Astrocyte of the spinal cord (primary cell): ENCODE measurements around the gene IKZF4.
A peak's percentile ranks its signal among the peaks of the same experiment; 100 is the strongest.

Source experiments
- DNase-seq: peaks from one replicate; pipeline ENCODE4 v3.0.0; 2011; ENCODE audit warnings: low read depth, low spot score
- H3K4me3 ChIP-seq: 2 replicates; pipeline ENCODE4 v1.5.1; 2011; ENCODE audit warnings: low read depth, mild to moderate bottlenecking, low read length, moderate library complexity
- in situ Hi-C: cut with HindIII; loops from 2 replicates; pipeline ENCODE4 v1.10.0; 2017; ENCODE audit warnings: low sequenced_read_pairs
- TF ChIP-seq, protein P1 (sequence below): IDR thresholded peaks from 2 replicates; pipeline ENCODE4 v1.5.1; 2012; ENCODE audit warnings: low read depth, mild to moderate bottlenecking, low read length, inconsistent platforms

IKZF4 gene

DNA sequence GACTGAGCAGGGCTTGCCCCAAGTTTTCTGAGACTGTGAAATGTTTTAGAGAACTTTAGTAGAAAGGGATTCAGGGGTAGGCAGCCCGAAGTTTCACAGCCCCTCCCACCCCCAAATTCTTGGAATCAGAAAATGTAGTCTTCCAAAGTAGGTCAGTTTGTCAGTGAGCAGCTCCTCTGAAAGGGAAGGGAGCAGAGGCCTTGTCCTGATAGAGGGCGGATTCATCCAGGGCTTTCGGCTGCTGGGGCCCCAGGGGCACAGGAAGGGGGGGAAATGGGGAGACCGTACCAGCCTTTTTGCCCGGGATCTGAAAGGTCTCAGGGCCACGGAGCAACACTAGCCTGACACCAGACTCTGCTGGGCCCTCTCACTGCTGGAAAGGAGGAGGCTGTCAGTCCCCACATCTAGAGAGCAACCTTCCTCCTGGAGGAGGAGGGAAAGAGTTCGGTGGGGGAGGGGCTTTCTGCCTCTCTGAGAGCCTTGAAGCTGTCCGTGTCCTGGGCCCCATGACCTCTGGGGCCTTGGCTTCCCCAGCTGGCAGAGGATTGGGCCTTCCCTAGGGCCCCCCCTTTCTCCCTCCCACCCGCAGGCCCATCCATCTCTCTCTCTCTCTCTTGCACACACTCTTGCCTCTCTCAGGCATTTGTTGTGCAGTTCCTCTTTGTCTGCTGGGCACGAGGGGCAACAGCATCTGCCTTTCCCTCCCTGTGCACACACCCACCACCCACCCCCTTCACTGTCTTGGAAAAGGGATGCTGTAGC is at the start of gene IKZF4:
IKZF4 (plus strand) TSS at position 621 of the 762 bp plus-strand sequence. CDS start 451 bp downstream, outside the sequence.
- H3K4me3 ChIP-seq = peak within 1 kb of the TSS; percentile 26
- in situ Hi-C loops = no loop called here
- TF ChIP-seq, protein P1, sequence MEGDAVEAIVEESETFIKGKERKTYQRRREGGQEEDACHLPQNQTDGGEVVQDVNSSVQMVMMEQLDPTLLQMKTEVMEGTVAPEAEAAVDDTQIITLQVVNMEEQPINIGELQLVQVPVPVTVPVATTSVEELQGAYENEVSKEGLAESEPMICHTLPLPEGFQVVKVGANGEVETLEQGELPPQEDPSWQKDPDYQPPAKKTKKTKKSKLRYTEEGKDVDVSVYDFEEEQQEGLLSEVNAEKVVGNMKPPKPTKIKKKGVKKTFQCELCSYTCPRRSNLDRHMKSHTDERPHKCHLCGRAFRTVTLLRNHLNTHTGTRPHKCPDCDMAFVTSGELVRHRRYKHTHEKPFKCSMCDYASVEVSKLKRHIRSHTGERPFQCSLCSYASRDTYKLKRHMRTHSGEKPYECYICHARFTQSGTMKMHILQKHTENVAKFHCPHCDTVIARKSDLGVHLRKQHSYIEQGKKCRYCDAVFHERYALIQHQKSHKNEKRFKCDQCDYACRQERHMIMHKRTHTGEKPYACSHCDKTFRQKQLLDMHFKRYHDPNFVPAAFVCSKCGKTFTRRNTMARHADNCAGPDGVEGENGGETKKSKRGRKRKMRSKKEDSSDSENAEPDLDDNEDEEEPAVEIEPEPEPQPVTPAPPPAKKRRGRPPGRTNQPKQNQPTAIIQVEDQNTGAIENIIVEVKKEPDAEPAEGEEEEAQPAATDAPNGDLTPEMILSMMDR = no peak
- peak; percentile 21 for DNase-seq

DNA sequence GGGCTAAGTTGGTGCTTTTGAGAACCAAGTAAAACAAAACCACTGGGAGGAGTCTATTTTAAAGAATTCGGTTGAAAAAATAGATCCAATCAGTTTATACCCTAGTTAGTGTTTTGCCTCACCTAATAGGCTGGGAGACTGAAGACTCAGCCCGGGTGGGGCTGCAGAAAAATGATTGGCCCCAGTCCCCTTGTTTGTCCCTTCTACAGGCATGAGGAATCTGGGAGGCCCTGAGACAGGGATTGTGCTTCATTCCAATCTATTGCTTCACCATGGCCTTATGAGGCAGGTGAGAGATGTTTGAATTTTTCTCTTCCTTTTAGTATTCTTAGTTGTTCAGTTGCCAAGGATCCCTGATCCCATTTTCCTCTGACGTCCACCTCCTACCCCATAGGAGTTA is 48.8 kb upstream of the IKZF4 start:
- in situ Hi-C loops = no loop called here
- H3K4me3 ChIP-seq = no peak overlapping the region
- DNase-seq = peak; percentile 36
- TF ChIP-seq, protein P1 = no peak

DNA sequence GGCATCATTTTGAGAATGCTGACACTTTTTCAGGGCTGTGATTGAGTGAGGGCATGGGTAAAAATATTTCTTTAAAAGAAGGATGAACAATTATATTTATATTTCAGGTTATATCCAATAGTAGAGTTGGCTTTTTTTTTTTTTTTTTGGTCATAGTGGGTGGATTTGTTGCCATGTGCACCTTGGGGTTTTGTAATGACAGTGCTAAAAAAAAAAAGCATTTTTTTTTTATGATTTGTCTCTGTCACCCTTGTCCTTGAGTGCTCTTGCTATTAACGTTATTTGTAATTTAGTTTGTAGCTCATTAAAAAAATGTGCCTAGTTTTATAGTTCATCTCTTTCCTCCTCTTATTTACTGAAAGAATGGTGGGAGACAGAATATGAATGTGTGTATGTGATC is 48.4 kb upstream of the IKZF4 start:
- peak overlapping the region; percentile 68 for H3K4me3 ChIP-seq
- TF ChIP-seq, protein P1 = no peak
- in situ Hi-C loops = no loop called here
- DNase-seq = no peak

DNA sequence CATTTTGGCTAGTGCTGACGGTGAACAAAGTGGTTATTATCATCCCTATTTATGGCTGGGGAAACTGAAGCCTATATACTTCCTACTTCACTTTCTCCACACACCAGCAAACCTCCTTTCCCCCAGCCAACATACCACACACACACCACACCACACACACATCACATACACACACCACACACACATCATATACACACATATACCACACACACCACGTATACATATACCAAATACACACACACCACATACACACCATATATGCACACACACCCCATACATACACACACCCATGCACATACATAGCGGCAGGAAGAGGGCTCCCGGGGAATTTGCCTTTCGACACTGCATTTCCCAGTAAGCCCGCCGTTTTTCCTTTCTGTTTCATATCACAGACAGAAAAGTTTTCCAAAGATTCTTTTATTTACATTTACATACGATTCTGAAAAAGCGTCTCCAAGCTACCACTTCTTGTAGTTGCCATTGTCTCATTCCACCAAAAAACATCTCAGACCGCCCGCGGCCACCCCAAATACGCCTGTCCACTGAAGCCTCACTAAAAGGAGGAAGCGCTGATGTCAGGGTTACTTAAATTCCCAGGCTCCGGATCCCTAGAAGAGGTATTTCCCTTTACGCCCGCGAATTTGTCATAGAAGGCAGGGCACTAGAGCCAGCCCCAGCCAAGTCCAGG is 47.8 kb upstream of the IKZF4 start:
- H3K4me3 ChIP-seq = peak overlapping the region; percentile 68
- in situ Hi-C loops = no loop called here
- DNase-seq = no peak
- TF ChIP-seq, protein P1 = no peak

DNA sequence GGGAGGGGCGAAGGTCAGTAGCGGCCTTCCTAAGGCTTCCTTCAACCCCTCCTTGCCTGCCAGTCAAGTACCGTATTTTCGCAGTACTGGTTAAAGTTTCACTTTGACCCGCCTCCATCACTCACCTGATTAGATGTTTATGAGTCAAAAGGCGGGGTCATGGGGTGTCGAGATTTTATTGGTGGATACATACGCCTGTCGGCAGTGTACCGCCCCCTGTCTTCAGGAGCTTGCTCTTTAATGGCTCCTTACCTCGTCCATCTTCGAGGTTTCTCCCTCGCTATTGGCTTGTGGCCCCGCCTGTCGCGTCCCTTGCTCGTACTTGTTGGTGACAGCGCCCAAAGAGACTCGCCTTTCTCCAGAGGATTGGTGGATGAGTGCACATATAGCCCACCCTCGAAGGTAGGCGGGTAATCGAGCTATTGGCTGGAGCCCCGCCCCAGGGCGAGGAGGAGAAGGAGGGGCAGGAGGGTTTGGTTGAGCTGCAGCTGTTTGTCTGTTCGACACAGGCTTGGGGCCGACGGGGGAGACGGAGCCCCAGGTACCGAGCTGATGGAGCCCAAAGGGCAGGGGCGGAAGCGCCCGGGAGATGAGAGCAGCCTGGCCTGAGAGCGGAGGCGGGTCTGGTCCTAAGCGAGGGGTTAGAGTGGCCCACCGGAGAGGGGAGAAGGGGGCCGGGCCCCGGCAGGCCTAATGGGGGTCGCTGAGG is 47.1 kb upstream of the IKZF4 start, which contains the start of gene RAB5B:
RAB5B (plus strand) TSS at position 480 of the 709 bp plus-strand sequence. CDS start 12,883 bp downstream, outside the sequence.
- TF ChIP-seq, protein P1 = no peak

DNA sequence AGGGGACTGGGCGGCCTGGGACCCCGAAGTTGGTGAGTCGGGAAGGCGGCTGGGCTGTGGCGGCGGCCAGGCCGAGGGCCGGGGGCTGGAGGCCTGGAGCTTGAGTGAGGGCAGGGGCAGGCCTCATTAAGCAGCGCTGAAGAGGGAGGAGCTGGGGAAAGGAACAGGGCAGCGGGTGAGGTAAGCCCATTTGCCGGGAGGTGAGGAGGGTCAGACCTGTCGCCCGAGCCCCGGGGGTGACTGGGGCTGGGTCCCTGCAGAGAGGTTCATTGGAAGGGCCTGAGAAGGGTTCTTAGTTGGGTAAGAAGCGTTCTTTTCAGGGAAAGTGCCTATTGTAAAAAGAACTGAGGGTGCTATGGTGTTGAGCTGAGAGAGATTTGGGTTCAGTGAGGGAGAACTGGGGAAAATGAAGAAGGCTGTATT is 46.5 kb upstream of the IKZF4 start:
- H3K4me3 ChIP-seq = peak overlapping the region; percentile 99
- TF ChIP-seq, protein P1 = no peak
- in situ Hi-C loops = no loop called here
- DNase-seq = peak; percentile 46

More for the DNA sequence above, 47.1 kb upstream of the IKZF4 start, which contains the start of gene RAB5B:
- H3K4me3 ChIP-seq = peak within 1 kb of the TSS; percentile 99
- in situ Hi-C loops = no loop called here
- DNase-seq = peak; percentile 100
